Eye (tissue), 1 donor: ENCODE results near the gene ACIN1.
A peak's percentile ranks its signal among the peaks of the same experiment; 100 is the strongest.

Experiments used
- DNase-seq: peaks from one replicate; pipeline ENCODE4 v3.0.0-alpha.2; 2015

The ACIN1 gene

DNA sequence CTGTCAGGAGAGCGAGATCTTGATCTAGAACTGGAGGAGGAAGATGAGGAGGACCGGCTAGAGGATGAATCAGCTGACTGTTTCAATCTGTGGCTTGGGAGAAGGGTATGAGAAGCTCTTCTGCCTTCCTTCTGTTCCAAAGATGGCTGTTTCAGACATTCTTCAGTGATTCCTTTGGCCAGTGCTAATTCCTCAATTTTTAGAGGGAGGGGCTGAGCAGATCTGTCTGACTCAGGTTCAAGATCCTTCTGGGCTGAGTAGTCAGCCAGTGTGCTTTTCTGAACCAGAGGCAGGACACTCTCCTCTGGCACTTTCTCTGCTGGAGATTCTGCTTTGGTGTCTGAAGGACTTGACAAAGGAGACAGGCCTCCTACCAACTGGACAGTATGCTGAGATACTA, 15.2 kb downstream of the ACIN1 start:
- DNase-seq: no peak

DNA sequence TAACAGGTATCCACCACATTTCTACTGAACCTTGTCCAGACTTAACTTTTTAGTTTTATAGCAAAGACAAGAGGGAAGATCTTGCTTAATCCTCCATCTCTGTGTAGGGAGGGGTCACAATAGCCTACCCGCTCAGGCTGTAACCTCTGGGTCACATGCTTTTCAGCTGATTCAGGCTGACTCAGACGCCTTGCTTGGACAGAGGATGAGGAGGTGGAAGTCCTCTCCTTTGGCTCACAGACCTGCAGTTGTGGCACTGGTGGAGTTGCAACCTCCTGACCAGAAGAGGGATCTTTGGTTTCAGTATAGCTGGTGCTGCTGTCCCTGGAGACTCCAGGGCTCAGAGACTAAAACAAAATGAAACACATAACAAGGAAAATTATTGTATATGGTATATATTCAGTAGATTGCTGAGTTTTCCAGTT, 16.2 kb downstream of the ACIN1 start:
- no peak for DNase-seq

DNA sequence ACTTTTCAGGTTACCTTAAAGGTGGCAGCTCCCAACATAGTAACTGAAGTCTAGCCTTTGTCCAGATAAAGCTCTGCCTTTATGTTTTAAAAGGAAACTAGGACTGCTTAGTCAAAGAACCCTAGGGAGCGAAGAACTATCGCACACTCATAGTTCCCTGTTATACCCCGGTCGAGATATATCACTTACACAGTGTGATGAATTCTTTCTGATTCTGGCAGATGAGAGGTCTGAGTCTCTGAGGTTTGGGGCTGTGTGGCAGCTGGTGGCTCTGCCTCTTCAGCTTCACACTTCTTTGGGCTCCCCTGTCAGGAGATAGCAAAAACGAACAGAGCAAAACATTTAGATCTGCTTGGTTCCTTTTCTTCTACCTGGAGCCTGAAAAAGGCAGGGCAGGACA, 17.0 kb downstream of the ACIN1 start:
- DNase-seq: no peak

DNA sequence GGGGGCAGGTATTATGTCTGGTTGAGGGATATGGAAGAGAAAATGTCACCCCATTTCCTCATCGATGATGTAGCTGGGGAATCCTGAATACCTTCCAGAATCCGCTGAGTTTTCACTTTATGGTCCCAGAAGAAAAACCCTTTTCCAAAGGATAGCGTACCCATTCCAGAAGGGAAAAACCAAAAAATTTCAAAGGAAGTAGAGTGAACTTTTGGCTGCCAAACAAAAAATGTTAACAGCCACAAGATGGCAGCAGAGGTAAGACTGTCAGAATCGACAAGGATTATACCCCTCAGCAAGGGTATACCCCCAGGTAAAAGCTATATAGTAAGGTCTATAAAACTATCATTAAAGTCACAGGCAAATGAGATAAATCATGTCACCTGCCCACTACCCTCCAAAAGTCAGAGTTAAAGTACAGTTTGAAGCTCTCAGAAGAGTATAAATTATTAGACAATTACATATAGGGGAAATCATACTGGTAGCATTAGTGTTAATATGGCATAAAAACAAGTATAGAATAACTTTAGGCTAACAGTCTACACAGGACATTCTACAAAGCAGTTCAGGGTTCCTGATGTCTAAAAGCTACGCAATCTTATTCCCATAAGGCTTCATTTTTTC, 18.0 kb downstream of the ACIN1 start:
- peak; percentile 66 for DNase-seq

DNA sequence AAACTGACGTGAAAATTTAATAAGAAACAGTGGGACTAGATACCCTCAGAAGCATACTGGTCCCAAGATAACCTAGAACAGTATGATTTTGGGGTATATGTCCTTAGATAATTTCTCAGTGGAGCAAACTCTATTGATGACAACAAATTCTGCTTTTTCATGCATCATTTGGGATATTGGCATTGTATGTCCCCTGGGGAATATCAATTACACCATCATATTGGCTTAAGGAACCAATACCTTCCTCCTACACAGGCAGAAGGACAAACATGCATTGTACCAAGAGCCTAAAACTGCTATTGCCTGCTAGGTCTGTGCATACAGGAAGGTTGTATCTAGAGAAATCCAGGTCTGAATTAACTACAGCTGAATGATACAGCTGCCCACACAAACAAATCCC, 20.0 kb downstream of the ACIN1 start:
- DNase-seq: no peak

DNA sequence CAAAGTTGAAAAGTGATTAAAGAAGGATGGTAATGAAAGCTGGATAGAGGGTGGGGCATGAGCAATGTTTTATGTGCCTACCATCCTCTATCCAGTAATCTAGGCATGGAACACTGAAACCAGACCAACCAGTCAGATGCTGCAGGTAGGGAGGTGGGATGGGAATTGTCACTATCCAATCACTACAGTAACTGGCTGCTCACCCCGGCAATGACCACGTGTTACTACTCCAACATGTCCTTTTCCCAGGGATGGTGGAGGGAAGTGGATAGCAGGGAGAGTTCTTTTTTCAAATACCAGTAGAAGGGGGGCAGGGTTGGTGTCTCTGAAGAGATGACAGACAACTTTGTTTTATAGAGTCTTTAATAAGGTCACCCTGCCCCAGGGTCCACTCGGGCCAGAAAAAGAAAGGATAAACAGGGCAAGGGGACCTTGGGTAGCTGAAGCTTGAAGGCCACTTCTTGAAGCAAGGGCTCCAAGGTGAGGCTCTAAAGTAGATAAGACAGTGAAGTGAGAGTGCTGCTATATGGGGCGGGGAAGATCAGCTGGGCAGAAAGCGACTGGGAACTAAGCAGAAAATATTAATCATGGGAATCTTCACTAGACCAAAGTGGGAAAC, 22.9 kb downstream of the ACIN1 start:
- DNase-seq: no peak

DNA sequence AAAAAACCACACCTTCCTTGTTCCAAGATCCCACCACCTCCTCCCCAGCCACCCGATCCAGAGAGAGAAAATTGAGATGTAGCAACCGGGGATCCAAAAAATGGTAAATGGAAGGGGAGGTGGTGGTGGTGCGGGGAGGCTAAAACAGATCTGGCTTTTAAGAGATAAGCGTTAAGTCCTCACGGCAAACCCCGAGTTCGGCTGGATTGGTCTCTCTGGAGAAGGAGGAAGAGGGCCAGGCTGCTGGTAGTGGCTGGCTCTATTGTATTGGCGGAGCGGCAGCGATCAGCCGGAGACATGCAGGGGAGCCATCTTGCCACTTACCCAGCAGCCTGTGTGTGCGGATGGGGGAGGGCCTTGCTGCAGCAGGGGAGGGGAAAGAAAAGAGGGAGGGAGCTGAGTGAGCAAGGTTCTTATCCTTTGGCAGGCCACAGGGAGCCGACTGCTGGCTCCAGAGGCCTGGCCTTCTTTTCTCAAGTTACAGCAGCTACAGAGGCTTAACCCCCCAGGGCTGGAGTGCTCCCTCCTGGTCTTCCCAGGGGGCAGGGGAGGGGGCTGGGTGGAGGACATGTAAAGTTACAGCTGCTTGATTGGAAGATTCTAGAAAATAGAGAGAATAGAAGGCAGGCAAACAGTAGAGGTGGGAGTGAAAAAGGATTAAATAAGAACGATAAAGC, 23.6 kb downstream of the ACIN1 start:
- DNase-seq: peak; percentile 94

DNA sequence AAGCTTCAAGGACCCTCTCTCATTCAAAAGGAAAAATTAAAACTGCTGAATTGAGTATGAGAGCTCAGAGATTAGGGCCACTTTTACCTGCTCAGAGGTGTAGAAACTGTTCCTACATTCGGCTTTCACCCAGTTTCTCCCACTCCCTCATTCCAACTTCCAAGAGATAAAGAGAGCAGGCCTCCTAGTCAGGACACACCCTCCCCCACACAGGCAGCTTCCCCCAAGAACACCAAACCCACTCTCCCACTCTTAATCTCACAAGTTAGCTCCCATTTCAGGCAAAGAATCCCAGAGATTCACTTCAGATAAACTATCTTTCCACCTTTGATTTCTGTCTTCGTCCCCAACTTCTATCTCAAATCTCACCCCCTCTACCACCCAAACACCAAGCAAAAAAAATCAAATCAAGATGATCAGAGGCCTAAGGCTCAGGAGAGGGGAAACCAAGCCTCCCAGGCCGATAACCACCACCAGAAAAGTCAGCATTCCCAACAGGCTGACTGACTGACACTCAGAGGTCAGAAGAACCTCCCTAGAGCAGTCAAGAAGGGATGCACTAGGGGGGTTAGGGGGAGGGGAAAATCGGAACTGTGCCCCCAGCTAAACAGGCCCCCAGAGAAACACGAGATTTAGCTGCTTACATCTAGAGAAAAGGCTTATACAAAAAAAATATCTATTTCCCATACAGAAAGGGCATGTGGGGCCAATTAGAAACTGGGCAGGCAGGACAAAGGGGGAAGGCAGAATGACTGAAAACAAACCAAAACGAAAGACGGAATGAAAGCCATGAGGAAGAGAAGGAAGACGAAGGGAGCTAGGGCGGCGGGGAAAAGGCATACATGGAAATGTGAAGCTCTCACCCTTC, 24.4 kb downstream of the ACIN1 start:
- peak; percentile 39 for DNase-seq

DNA sequence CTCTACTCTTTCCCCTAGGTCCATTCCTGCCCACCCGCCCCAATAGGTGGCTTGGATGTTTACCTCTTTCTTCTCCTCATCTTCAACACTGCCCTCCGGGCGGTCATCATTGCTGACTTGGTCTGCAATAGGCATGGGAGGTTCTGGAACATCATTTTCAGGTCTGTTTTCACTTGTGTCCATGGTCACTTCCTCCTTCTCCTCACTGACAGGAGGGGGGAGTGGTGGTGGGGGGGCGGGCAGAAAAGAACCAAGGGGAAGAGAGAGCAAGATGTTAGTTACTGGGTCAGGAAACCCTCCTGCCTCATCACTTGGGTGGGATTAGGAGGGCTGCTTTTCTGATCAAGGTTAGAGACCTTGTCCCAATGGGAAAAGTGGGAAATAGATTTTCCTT, 25.5 kb downstream of the ACIN1 start:
- DNase-seq: no peak

DNA sequence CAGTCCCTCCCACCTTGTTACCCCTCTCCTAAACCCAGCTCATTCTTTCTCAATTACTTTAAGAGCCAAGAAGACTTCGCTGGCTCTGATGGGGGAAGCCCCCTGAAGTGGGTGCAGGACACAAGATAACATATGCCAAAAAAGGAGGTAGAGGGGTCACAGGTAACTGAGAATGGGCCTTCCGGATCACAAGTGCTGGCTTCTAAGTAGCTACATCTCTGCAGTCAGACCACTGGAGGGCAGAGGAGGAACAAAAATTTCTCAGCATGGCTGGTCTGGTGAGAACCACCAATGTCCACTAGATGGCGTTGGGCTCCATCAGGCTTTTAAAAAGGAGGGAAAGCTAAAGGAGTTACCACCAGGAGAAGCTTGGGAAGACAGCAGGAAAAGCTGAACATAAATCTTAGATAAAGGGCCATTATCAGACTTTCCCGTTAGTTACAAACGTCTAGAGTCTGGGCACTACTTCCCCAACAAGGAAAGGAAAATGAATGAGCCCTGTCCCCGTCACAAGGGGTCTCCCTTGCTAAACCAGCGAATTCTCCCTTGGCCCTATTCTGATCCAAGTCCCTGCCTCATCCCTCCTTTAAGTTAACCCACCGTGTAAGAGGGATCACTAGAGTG, 26.0 kb downstream of the ACIN1 start:
- DNase-seq: peak; percentile 98

DNA sequence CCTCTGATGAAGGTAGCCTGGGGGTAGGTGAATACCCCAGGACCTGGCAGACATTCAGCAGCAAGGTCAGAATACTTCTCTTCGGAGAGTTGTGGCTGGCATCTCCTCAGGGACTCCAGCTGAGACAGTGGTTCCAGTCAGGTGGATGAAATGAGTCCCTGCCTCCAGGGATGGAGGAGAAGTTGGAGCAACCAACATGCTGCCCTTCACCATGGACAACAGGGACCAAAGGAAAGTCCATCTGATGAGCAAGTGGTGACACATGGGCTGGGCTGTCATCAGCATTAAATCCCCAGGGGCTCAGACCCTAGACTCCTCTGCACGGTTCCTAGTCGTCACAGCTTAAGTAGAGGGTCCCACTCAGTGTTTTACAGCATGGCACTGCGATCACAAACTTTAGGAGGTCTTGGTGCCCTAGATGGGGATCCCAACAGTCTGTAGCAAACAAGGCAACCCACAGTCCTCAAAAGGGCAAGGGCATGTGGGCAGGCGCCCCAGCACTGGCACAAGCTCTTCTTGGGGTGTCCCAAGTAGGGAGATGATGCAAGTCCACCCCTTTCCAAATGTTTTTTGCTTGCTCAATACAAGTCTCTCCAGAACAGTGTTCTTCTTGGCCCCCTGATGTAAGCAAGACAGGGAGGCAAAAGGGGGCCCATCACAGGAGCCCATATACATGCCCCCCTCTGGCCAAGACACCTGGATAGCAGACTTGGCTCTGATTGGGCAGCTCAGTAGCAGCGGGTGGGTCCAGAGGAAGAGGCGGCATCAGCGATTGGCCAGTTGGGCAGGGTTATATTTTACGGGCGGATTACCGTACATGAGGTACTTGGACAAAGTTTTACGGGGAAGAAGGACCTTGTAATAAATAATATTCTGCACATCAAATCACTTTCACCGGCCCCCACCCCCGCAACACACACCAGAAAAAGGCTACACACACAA, 26.8 kb downstream of the ACIN1 start:
- no peak for DNase-seq

DNA sequence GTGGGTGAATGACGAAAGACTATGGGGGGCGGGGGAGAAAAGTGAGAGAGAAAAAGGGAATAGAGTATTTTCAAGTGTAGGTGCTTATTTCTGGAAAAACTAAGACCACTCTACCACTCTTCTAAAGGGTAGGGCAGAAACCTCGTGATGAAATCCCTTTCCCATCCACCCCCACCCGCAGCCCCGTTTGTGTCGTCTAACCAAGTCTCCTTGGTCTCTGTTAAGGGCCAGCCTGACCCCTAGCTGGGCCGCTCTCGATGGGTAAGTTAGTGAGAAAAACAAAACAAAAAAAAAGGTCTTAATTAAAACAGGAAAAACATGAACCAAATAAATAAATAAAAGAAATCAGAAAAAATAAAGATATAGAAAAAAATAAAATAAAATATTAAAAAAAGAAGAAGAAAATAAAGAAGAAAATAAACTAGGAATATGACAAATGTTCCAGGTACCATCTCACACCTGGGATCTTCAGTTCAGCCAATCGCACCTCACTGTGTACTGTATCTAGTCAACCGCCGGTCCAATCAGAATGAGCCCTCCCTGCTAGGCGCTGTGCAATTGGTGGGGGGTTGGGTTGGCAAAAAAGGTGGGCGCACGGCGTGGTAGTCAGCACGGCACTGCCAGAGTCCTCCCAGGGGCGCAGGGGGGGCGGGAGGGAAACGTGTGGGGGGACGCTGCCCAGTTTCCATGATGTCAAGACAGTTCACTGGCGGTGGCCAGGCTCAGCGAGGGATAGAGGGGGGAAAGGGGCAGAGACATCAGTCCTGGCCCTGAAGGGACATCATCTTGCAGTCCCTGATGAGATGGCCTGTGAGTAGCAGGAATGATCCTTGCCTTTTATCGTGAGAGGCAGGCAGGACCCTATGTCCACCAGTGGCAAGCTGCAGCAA, 27.8 kb downstream of the ACIN1 start:
- no peak for DNase-seq

DNA sequence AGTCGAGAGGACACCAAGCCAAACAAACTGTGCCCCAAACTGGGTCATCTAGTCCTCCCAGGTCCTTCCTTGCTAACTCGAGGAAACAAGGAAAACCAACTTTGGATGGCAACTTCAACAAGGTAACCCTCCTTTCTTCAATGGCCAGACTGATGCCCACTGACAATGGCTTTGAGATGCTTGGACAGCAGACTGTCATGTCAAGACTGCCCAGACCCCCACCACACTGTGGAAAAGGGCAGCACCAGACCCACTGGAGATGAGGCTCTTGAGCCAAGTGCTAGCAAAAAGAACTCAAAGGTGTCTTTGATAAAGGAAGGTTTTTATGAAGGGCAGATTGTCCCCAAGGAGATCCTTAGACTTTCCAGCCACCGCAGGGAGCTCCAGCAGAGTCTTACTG, 28.6 kb downstream of the ACIN1 start:
- DNase-seq: no peak

DNA sequence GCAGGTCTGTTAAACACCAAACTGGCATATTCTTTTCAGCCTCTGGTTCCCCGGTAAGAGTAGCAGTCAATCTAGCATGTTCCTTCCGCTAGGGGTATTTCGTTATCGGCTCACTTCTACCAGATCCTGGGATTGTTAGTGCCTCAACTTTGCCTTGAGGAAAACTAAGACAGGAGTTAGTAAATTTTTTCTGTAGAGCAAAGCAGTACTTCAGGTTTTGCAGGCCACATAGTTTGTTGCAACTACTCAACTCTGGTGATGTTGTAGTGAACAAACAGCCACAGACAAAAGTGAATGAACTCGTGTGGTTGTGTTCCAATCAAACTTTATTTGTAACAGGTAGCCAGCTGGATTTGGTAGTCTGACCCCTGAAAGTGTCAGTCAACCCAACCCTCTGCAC, 31.3 kb downstream of the ACIN1 start:
- no peak for DNase-seq

DNA sequence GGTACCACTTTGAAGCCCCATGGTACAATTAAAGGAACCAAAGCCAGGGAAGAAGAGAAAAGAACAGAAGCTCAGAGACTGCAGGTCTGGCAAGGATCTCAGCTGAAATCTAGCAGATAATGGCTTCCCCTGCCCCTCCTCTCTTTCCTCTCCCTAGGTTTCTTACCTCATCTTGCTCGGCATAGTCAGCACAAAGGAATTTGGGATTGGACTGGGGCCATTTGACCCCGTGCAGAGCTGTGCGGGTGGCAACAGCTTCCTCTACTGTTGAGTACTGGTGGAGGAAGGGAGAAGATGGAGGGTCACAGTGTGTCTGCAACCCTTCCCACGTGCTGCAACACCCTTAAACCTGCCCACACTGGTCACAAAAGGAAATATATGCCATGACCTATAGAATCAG, 32.9 kb downstream of the ACIN1 start:
- peak; percentile 54 for DNase-seq

DNA sequence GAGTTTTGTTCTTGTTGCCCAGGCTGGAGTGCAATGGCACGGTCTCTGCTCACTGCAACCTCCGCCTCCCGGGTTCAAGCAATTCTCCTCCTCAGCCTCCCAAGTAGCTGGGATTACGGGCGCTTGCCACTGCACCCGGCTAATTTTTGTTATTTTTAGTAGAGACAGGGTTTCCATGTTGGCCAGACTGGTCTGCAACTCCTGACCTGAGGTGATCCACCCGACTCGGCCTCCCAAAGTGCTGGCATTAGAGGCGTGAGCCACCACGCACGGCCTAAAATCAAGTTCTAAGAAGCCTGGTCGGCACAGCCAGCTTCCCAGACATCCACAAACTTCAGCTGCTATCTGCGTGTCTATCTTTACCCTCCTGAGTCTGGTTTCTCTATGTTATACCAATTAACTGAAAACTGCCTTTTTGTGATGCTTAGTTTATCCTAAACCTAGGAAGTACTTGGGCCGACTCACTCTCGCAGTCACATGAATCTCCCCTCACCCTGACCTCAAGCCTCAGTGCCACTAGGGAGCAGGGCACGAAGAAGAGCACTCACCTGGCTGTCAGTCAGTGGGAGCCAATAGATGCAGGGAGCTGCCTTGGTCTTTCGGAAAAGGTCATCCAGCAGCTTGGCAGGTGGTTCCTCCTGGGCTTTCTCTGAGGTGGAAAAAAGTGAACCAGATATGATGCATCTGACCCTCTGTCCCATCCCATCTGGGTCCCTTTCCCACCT, 34.2 kb downstream of the ACIN1 start:
- DNase-seq: no peak

DNA sequence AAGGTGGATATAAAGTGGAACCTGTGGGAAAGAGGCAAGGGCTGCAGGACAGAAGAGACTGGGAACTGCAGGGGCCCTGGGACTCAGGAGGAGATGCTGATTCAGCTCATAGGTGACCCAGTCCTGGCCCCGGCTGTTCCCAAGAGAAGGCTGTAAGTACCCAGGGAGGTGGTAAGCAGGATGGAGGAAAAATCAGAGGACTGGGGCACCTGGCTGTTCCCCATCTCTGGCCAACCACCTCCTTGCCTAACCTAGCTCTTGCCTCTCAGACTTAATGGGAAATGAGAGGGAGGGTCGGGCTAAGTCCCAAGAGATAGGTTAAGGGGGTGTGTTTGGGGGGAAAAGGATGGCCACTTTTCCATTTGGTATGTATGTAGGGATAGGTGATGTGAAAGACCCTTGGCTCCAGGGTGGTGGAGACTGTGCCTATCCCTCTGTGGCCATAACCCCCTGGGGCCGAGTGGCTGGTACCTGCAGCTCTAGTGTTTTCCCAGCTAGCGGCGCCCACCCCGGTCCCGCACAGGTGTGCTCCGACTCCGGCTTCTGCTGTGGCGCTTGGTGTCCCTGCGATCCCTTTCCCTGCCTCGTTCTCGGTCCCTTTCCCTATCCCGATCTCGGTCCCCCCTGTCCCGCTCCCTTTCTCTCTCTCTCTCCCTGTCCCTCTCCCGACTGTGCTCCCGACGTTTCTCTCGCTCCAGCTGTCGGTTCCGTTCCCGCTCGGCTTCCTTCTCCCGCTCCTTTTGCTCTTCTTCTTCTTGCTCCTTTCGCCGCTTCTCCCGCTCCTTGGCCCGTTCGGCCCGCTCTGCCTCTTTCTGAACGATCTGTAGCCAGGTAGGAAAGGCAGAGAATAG, 36.1 kb downstream of the ACIN1 start:
- DNase-seq: no peak

DNA sequence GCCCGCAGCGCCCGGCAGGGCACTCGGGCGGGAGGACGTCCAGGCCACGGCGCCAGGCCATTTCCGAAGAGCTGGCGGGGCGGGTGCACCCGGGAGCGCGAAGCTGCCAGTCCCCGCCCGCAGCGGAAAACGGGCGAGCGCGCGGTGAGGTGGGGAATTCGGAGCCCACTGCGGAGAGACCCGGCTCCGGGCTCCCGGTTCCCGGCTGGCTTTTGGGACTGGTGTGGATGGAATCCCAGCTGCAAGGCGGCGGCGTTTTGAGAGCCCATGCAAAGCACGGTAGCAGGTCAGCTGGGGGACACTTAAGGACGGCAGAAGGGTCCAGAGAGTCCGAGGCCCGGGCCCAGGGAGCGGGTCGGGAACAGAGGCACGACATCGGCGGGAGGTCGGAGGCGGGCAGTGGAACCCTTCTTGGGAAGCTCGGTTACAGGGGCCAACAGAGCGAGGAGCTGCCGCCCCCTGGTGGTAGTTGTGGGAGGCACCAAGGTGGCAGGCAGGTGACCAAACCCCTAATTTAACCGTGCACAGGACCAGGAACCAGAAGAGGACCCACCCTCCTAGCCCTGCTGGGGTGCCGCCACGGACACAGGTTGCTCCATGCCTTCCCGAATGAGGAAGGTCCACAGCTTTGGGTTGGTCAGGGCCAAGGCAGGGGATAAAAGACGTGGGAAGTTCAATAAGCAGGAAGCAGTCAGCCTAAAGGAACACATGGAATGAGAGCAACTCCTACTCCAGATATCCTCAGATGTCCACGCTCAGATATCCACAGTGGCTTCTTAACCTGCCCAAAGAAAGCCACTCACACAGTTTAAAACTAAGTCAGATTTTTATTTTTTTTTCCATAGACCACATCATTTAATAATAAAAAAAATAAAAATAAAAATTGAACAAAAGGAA, 36.9 kb downstream of the ACIN1 start:
- DNase-seq: peak; percentile 97
